NCI-H2196 treated with DMSO at 0.1 percent for 48 hours (cell line): ENCODE data around the gene RRBP1.

Experiments
- DNase-seq: peaks from one replicate; lab custom pipeline; 2025; ENCODE audit not compliant: unreplicated experiment; lab: John Stamatoyannopoulos, UW

Gene RRBP1, protein sequence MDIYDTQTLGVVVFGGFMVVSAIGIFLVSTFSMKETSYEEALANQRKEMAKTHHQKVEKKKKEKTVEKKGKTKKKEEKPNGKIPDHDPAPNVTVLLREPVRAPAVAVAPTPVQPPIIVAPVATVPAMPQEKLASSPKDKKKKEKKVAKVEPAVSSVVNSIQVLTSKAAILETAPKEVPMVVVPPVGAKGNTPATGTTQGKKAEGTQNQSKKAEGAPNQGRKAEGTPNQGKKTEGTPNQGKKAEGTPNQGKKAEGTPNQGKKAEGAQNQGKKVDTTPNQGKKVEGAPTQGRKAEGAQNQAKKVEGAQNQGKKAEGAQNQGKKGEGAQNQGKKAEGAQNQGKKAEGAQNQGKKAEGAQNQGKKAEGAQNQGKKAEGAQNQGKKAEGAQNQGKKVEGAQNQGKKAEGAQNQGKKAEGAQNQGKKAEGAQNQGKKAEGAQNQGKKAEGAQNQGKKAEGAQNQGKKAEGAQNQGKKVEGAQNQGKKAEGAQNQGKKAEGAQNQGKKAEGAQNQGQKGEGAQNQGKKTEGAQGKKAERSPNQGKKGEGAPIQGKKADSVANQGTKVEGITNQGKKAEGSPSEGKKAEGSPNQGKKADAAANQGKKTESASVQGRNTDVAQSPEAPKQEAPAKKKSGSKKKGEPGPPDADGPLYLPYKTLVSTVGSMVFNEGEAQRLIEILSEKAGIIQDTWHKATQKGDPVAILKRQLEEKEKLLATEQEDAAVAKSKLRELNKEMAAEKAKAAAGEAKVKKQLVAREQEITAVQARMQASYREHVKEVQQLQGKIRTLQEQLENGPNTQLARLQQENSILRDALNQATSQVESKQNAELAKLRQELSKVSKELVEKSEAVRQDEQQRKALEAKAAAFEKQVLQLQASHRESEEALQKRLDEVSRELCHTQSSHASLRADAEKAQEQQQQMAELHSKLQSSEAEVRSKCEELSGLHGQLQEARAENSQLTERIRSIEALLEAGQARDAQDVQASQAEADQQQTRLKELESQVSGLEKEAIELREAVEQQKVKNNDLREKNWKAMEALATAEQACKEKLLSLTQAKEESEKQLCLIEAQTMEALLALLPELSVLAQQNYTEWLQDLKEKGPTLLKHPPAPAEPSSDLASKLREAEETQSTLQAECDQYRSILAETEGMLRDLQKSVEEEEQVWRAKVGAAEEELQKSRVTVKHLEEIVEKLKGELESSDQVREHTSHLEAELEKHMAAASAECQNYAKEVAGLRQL (N-terminal part only)

GRCh38 chr20:17682103-17682888, at the start of gene RRBP1:
Gene RRBP1, minus strand, starts transcription at chr20:17682242. Its CDS starts 21,735 bp downstream, at chr20:17660507.
- DNase-seq: peak; percentile 97

DNA sequence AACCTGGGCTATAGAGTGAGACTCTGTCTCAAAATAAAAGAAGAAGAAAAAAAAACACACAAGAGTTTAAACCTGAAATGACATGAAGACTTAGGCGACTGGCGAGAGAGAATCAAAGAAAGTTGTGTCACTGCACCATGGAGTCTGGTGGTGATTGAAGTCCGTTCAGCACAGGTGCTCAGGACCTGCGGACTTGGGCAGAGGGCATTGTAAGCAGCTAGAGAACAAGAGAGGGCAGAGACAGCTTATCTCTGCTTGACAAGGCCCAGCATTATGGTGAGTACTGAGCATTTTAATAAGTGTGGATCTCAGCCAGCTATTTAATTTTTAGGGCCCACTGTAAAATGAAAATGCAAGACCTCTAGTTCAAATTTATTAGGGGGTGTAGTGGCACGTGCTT, 49.2 kb upstream of the RRBP1 start:
- DNase-seq: no peak

DNA sequence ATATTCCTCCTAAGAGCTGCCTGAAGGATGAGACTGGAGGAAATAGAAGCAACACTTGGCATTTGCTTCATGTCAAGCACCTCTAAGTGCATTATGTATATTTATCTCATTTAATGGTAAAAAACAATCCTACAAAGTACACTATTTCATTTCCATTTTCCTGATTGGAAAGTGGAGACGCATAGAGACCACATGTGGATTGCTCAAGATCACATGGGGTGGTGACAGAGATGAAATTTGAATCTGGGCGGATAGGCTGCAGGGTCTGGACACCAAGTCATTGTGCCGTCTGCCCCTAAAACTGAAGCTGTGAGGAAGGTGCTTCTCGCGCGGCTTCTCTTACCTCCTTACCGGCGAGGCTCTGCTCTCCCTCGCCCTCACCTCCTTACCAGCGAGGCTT, 48.0 kb upstream of the RRBP1 start:
- no peak for DNase-seq

GRCh38 chr20:17728074-17728473, 46.0 kb upstream of the RRBP1 start:
- no peak for DNase-seq

DNA sequence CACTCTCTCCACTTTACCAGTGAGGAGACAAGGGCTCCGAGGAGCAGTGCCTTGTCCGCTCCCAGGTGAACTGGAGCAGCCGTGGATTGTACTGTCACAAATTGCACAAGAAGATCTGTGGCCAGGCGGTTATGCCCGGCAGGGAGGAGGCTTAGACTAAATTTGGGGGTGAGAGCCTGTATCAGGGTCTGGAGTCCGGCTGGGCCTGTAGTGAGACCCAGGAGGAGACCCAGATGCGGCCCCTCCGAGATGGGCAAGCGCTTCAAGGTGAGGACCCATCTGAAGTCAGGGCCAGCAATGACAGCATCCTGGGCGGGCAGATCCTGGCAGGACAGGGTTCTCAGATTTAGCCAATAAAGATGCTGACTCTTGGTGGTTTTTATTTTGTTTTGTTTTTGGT, 45.3 kb upstream of the RRBP1 start:
- no peak for DNase-seq

- DNase-seq: no peak
Observed at GRCh38 chr20:17726902-17727301, 44.9 kb upstream of the RRBP1 start.

DNA sequence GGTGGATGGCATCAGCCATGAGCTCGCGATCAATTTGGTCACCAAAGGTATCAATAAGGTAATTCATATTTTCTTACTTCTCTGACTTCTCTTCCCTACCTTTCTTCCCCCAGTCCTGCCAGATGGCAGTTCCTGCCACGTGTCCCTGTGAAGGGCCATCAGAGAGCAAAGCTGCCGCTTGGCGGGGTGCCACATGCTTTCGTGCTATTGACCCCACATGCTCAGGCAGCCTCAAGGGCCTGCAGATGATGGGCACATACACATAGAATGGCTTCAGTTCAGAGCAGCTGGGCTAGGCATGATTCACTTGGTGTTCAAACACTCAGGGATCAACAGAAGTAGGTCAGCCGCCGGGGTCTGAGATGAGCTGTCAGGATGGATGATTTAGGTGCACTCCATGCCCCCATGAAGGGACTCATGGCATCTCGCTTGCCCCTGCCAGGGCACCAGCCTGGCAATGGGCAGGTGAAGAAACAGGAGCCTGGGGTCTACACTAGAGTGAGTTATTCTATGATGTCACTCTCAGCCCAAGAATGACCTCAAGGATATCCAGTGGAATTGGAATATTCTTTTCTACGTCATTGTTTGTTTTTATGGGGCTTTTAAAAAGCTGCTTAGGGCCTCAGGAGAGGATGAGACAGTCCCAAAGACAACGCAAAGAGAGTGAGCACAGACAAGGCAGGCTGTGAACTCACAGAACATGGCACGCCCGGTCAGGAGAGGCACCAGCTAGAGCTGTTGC, 43.2 kb upstream of the RRBP1 start:
- peak; percentile 80 for DNase-seq

- no peak for DNase-seq
Observed at GRCh38 chr20:17723301-17723691, 41.3 kb upstream of the RRBP1 start.

- DNase-seq: no peak
Observed at GRCh38 chr20:17722493-17723300, 40.7 kb upstream of the RRBP1 start.

- no peak for DNase-seq
Observed at GRCh38 chr20:17721802-17722486, 39.9 kb upstream of the RRBP1 start.

- DNase-seq: no peak
Observed at GRCh38 chr20:17720755-17721154, 38.7 kb upstream of the RRBP1 start.

GRCh38 chr20:17716331-17716730, 34.3 kb upstream of the RRBP1 start:
- no peak for DNase-seq

GRCh38 chr20:17715075-17715474, 33.0 kb upstream of the RRBP1 start:
- no peak for DNase-seq

- no peak for DNase-seq
Observed at GRCh38 chr20:17714597-17714996, 32.6 kb upstream of the RRBP1 start.

- no peak for DNase-seq
Observed at GRCh38 chr20:17712708-17713107, 30.7 kb upstream of the RRBP1 start.

GRCh38 chr20:17712201-17712600, 30.2 kb upstream of the RRBP1 start:
- no peak for DNase-seq

- no peak for DNase-seq
Observed at GRCh38 chr20:17711267-17711627, 29.2 kb upstream of the RRBP1 start.
